ENCODE results near the gene CFL2.
A peak's percentile ranks its signal among the peaks of the same experiment; 100 is the strongest.

Gene CFL2

DNA sequence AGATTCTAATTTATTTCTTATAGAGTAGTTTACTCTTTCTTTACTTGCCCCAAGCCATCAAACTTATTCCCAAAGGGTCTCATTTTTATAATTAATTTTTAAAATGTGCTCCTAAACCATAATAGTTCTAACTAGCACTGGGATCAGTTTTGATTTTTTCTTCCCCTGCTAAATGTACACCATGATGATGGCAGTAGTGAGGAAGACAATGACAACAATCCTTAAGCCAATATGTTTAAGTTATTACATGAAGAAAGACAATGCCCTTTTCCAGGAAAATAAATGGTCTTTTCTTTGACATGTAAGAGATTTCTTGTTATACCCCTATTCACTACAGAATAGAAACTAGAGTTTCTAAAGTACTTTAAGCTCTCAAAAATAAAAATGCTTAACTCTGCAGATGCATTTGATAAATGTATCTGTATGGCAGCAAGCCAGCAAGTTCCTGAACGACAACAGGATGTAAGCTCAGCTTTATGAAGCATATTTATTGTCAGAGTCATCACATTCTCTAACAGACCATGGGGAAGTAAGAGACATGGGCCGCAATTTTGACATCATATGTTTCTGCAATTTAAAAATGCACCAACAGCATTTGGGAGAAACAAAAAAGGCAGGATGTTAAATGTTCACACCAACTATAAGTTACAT, 48.5 kb downstream of the CFL2 start:
- DNase-seq (ENCODE audit: low spot score) = peak; percentile 50
- CTCF ChIA-PET = no interaction called here

DNA sequence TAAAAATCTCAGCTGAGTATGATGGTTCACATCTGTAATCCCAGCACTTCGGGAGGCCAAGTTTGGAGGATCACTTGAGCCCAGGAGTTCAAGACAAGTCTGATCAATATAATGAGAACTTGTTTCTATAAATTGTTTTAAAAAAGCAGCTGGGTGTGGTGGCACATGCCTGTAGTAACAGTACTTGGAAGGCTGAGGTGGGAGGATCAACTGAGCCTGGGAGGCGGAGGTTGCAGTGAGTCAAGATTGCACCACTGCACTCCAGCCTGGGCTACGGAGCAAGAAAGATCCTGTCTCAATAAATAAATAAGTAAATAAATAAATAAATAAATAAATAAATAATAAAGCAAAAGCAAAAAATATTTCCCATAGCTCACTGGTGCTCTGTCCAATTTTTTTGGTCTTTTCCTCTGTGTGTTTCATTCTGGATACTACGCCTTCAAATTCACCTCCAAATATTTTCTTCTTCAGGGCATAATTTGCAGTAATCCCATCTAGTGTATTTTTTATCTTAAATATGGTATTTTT, 51.8 kb downstream of the CFL2 start:
- ChIA-PET POLR2A (ENCODE audit: low non-redundant PET) (no interaction called here), CTCF (no interaction called here)
- no peak overlapping the region for H3K27ac ChIP-seq
- no peak for DNase-seq (ENCODE audit: low spot score)
- TF ChIP-seq, protein P1, sequence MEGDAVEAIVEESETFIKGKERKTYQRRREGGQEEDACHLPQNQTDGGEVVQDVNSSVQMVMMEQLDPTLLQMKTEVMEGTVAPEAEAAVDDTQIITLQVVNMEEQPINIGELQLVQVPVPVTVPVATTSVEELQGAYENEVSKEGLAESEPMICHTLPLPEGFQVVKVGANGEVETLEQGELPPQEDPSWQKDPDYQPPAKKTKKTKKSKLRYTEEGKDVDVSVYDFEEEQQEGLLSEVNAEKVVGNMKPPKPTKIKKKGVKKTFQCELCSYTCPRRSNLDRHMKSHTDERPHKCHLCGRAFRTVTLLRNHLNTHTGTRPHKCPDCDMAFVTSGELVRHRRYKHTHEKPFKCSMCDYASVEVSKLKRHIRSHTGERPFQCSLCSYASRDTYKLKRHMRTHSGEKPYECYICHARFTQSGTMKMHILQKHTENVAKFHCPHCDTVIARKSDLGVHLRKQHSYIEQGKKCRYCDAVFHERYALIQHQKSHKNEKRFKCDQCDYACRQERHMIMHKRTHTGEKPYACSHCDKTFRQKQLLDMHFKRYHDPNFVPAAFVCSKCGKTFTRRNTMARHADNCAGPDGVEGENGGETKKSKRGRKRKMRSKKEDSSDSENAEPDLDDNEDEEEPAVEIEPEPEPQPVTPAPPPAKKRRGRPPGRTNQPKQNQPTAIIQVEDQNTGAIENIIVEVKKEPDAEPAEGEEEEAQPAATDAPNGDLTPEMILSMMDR (conservative IDR thresholded peaks at IDR 0.05; ENCODE audit: low read depth) = no peak

More for the DNA sequence above, 48.5 kb downstream of the CFL2 start:
- H3K27ac ChIP-seq = peak overlapping the region; percentile 53
- POLR2A ChIA-PET (ENCODE audit: low non-redundant PET) = no interaction called here
- TF ChIP-seq, protein P1 (conservative IDR thresholded peaks at IDR 0.05; ENCODE audit: low read depth) = no peak

DNA sequence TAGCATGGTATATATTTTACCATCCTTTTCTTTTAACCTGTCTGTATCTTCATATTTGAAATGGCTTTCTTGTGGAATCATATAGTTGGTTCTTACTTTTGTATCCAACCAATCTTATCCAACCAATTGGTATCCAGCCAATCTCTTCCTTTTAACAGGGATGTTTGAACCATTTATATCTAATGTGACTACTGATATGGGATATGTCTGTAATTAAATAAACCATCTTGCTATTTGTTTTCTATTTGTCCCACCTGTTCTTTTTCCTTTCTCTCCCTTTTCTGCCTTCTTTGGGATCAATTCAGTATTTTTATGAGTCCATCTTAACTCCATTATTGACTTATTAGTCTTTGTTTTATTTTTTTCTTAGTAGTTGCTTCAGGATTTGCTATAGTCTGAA, 53.6 kb downstream of the CFL2 start:
- ChIA-PET CTCF (interaction anchor here (0.7 to 0.8 kb wide), 3 partner anchors 57 to 451 kb away, joined by 3 to 5 read pairs (median 3); no protein-coding TSS in a partner anchor), POLR2A (ENCODE audit: low non-redundant PET) (no interaction called here)
- no peak for DNase-seq (ENCODE audit: low spot score)
- H3K27ac ChIP-seq = no peak overlapping the region
- TF ChIP-seq, protein P1 (conservative IDR thresholded peaks at IDR 0.05; ENCODE audit: low read depth) = no peak

All from RWPE1 (cell line).